Neural cell (in vitro differentiated cells): ENCODE data around the gene GMEB2. TPM values are rescaled to one million over a fixed set of nuclear protein-coding genes. Genes with fewer than 3 reads are reported as not detected.

Experiments
- H2AFZ ChIP-seq: fragments of 200-600, 300-800 bp; sonication (generic), shearing (Covaris generic); 2 replicates; pipeline ENCODE4 v1.6.0; 2014; ENCODE audit warnings: low read depth, mild to moderate bottlenecking, antibody characterized with exemption, low read length, moderate library complexity
- H3F3A ChIP-seq: fragments of 200-600 bp; shearing (Covaris generic); 2 replicates; pipeline ENCODE4 v1.6.1; 2016; ENCODE audit warnings: mild to moderate bottlenecking, moderate library complexity, mixed read lengths, antibody characterized with exemption, low read length; ENCODE audit not compliant: insufficient read depth, poor library complexity, severe bottlenecking
- H3K27ac ChIP-seq: fragments of 200-600, 300-800 bp; sonication (generic), shearing (Covaris generic); 2 replicates; pipeline ENCODE4 v1.5.1; 2014; ENCODE audit warnings: mild to moderate bottlenecking, low read length, moderate library complexity
- H3K27me3 ChIP-seq: fragments of 300-800, 200-600 bp; sonication (generic), shearing (Covaris generic); 2 replicates; pipeline ENCODE4 v1.6.0; 2014; ENCODE audit warnings: mild to moderate bottlenecking, low read depth, low read length, moderate library complexity; ENCODE audit not compliant: insufficient read depth
- H3K36me3 ChIP-seq: fragments of 300-800, 200-600 bp; sonication (generic), shearing (Covaris generic); 2 replicates; pipeline ENCODE4 v1.5.1; 2014; ENCODE audit warnings: mild to moderate bottlenecking, antibody characterized with exemption, low read length, moderate library complexity; ENCODE audit not compliant: insufficient read depth
- H3K4me2 ChIP-seq: fragments of 300-800, 200-600 bp; sonication (generic), shearing (Covaris generic); 2 replicates; pipeline ENCODE4 v1.6.0; 2014; ENCODE audit warnings: mild to moderate bottlenecking, low read length
- H3K4me3 ChIP-seq: fragments of 300-800, 200-600 bp; sonication (generic), shearing (Covaris generic); 2 replicates; pipeline ENCODE4 v1.5.1; 2014; ENCODE audit warnings: mild to moderate bottlenecking, low read length, moderate library complexity
- H3K79me2 ChIP-seq: fragments of 200-600 bp; shearing (Covaris generic); replicated peaks from 2 replicates; pipeline ENCODE4 v1.6.0; 2014; ENCODE audit warnings: mild to moderate bottlenecking, low read length, moderate library complexity; ENCODE audit not compliant: insufficient read depth
- H3K9ac ChIP-seq: fragments of 300-800, 200-600 bp; sonication (generic), shearing (Covaris generic); 2 replicates; pipeline ENCODE4 v1.6.1; 2016; ENCODE audit warnings: mild to moderate bottlenecking, low read length, mixed read lengths
- H3K9me2 ChIP-seq: fragments of 200-600 bp; shearing (Covaris generic); 2 replicates; pipeline ENCODE4 v1.6.1; 2016; ENCODE audit warnings: mild to moderate bottlenecking, low read length, mixed read lengths; ENCODE audit not compliant: insufficient read depth
- H3K9me3 ChIP-seq: fragments of 200-600, 300-800 bp; sonication (generic), shearing (Covaris generic); 2 replicates; pipeline ENCODE4 v1.6.1; 2016; ENCODE audit warnings: mild to moderate bottlenecking, mixed run types, low read length, moderate library complexity, mixed read lengths
- H4K20me1 ChIP-seq: fragments of 200-600 bp; shearing (Covaris generic); 2 replicates; pipeline ENCODE4 v1.6.1; 2016; ENCODE audit warnings: mild to moderate bottlenecking, mixed run types; ENCODE audit not compliant: insufficient read depth
- EZH2 ChIP-seq: fragments of 200-600, 300-800 bp; shearing (Covaris generic), sonication (generic); IDR thresholded peaks from 2 replicates; pipeline ENCODE4 v1.6.1; 2014; ENCODE audit warnings: antibody characterized with exemption, low read length, borderline replicate concordance, mild to moderate bottlenecking; ENCODE audit not compliant: insufficient read depth, poor library complexity, severe bottlenecking
- MXI1 ChIP-seq: fragments of 450-650 bp; conservative IDR thresholded peaks from 2 replicates; pipeline ENCODE4 v1.6.1; 2014; ENCODE audit warnings: antibody characterized with exemption, mild to moderate bottlenecking; ENCODE audit not compliant: poor library complexity, severe bottlenecking
- POLR2AphosphoS5 ChIP-seq: IDR thresholded peaks from 2 replicates; pipeline ENCODE4 v1.6.1; 2012
- RAD21 ChIP-seq: fragments of 450-650 bp; conservative IDR thresholded peaks from 2 replicates; pipeline ENCODE4 v1.6.1; 2014; ENCODE audit warnings: antibody characterized with exemption, mild to moderate bottlenecking, moderate library complexity
- REST ChIP-seq: IDR thresholded peaks from 2 replicates; pipeline ENCODE4 v1.6.1; 2012; ENCODE audit warnings: borderline replicate concordance
- polyA plus RNA-seq: library from polyadenylated mRNA; depleted of rRNA; stranded (reverse); fragments of >200 nt; gene quantifications from 2 replicates; pipeline ENCODE4 v1.2.3, GENCODE V29; 2014
- TF ChIP-seq, protein P1 (sequence below): fragments of 450-650 bp; IDR thresholded peaks from 2 replicates; pipeline ENCODE4 v1.5.1; 2014; ENCODE audit warnings: antibody characterized with exemption, mild to moderate bottlenecking, moderate library complexity; ENCODE audit not compliant: poor library complexity, severe bottlenecking

Gene GMEB2
- polyA plus RNA-seq, 1 donor from 2014 or later = 13.7 TPM

DNA sequence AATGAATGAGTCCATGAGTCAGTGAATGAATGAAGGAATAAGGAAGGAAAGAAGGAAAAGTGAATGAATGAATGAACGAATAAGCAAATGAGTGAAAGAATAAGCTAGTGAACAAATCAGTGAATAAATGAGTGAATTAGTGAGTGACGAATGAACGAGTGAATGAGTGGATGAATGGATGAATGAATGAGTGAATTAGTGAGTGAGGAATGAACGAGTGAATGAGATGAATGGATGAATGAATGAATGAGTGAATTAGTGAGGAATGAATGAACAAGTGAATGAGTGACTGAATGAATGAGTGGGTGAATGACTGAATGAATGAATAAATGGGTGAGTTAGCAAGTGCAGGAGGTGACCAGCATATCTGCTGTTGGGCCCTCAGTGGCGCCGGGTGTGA is 83.2 kb downstream of the GMEB2 start:
- TF ChIP-seq, protein P1, sequence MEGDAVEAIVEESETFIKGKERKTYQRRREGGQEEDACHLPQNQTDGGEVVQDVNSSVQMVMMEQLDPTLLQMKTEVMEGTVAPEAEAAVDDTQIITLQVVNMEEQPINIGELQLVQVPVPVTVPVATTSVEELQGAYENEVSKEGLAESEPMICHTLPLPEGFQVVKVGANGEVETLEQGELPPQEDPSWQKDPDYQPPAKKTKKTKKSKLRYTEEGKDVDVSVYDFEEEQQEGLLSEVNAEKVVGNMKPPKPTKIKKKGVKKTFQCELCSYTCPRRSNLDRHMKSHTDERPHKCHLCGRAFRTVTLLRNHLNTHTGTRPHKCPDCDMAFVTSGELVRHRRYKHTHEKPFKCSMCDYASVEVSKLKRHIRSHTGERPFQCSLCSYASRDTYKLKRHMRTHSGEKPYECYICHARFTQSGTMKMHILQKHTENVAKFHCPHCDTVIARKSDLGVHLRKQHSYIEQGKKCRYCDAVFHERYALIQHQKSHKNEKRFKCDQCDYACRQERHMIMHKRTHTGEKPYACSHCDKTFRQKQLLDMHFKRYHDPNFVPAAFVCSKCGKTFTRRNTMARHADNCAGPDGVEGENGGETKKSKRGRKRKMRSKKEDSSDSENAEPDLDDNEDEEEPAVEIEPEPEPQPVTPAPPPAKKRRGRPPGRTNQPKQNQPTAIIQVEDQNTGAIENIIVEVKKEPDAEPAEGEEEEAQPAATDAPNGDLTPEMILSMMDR = no peak
- TF ChIP-seq RAD21 (no peak), REST (no peak)
- no peak overlapping the region for H3K4me3 ChIP-seq
- H3F3A ChIP-seq = no peaks in the 10 kb centered on the region
- H3K9me2 ChIP-seq = no peaks in the 10 kb centered on the region
- no peak overlapping the region for H3K4me2 ChIP-seq
- no peaks in the 10 kb centered on the region for H3K79me2 ChIP-seq
- H3K27ac ChIP-seq = no peak overlapping the region
- H4K20me1 ChIP-seq = no peaks in the 10 kb centered on the region
- no peaks in the 10 kb centered on the region for H3K9me3 ChIP-seq
- no peak overlapping the region for H3K9ac ChIP-seq
- no peaks in the 10 kb centered on the region for H3K36me3 ChIP-seq
- no peaks in the 10 kb centered on the region for H3K27me3 ChIP-seq
- H2AFZ ChIP-seq = no peak overlapping the region

DNA sequence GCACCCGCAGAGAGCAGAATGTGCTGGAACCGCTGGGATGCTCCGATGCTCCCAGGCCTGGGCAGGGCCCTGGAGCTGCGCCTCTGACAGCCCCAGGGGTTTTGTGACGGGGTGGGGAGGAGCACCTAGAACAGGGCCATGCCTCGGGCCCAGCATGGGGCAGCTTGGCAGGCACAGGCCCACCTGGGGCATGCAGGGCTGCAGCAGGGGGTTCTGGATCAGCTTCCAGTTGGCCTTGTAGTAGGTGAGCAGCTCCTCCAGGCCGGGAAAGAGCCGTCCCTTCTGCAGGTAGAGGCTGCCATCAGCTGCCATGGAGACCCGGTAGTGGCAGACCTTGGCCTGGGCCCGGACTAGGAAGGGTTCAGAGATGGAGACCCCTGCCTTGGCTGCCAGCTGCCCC is 83.8 kb downstream of the GMEB2 start:
- Histone ChIP-seq H3K9me3 (no peaks in the 10 kb centered on the region), H4K20me1 (no peaks in the 10 kb centered on the region)

More for the DNA sequence above, 83.8 kb downstream of the GMEB2 start:
- H3K79me2 ChIP-seq = no peaks in the 10 kb centered on the region
- no peak overlapping the region for H3K4me3 ChIP-seq
- H3K9ac ChIP-seq = no peak overlapping the region
- no peak overlapping the region for H2AFZ ChIP-seq
- H3K4me2 ChIP-seq = no peak overlapping the region
- TF ChIP-seq MXI1 (no peak), POLR2AphosphoS5 (no peak), REST (no peak), EZH2 (no peak)
- H3F3A ChIP-seq = no peaks in the 10 kb centered on the region
- no peaks in the 10 kb centered on the region for H3K36me3 ChIP-seq
- no peaks in the 10 kb centered on the region for H3K9me2 ChIP-seq
- H3K27me3 ChIP-seq = no peaks in the 10 kb centered on the region
- no peak overlapping the region for H3K27ac ChIP-seq
